Non-pigmented ciliary epithelial cell (primary cell): ENCODE measurements around the gene GOLGA5.
"Not testable (repeated sequence)": the region's sequence is repeated elsewhere in the genome, so short reads cannot be mapped to it uniquely, and the experiment has no call there.

Experiments used
- DNase-seq: peaks from one replicate; pipeline ENCODE4 v3.0.0-alpha.2; 2010; ENCODE audit warnings: low read depth

Gene GOLGA5, protein sequence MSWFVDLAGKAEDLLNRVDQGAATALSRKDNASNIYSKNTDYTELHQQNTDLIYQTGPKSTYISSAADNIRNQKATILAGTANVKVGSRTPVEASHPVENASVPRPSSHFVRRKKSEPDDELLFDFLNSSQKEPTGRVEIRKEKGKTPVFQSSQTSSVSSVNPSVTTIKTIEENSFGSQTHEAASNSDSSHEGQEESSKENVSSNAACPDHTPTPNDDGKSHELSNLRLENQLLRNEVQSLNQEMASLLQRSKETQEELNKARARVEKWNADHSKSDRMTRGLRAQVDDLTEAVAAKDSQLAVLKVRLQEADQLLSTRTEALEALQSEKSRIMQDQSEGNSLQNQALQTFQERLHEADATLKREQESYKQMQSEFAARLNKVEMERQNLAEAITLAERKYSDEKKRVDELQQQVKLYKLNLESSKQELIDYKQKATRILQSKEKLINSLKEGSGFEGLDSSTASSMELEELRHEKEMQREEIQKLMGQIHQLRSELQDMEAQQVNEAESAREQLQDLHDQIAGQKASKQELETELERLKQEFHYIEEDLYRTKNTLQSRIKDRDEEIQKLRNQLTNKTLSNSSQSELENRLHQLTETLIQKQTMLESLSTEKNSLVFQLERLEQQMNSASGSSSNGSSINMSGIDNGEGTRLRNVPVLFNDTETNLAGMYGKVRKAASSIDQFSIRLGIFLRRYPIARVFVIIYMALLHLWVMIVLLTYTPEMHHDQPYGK

GRCh38 chr14:92793709-92794546, at the start of gene GOLGA5:
Gene GOLGA5 (plus strand): TSS chr14:92794305. CDS start chr14:92797438, 3,133 bp downstream.
- peak; percentile 83 for DNase-seq

GRCh38 chr14:92747701-92748258, 46.3 kb upstream of the GOLGA5 start:
- no peak for DNase-seq

GRCh38 chr14:92748259-92749016, 45.7 kb upstream of the GOLGA5 start, which contains the start of gene LGMN:
Gene LGMN (minus strand): TSS chr14:92748627. CDS start chr14:92732786, 15,841 bp downstream.
- DNase-seq: peak; percentile 59

GRCh38 chr14:92750222-92750728, 43.8 kb upstream of the GOLGA5 start:
- not testable (repeated sequence) for DNase-seq

DNA sequence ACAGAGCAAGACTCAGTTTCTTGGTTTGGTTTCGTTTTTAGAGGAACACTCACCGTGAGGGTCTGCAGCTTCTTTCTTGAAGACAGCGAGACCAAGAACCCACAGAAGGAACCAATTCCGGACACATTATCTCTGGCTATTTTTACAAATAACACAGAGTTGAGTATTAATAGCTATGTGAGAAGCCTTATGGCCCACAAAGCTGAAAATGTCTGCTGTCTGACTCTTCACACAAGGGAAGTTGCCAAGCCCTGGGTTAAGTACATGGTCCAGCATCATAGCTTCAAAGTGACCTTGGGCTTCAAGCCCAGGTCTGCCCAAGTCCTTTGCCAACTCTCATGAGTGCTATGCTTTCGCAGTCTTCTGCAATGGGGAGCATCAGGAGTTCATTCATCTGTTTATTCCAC, 43.1 kb upstream of the GOLGA5 start:
- DNase-seq: no peak

GRCh38 chr14:92751819-92752218, 42.3 kb upstream of the GOLGA5 start:
- no peak for DNase-seq

DNA sequence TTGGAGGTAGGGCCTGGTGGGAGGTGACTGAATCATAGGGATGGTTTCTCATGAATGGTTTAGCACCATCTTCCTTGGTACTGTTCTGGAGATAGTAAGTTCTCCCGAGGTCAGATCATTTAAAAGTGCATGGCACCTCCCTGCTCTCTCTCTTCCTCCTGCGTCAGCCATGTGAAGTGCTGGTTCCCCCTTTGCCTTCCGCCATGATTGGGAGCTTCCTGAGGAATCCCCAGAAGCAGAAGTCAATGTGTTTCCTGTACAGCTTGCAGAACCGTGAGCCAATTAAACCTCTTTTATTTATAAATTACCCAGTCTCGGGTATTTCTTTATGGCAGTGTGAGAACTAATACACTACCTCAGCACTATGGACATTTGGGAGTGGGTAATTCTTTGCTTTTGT, 40.9 kb upstream of the GOLGA5 start:
- DNase-seq: no peak

DNA sequence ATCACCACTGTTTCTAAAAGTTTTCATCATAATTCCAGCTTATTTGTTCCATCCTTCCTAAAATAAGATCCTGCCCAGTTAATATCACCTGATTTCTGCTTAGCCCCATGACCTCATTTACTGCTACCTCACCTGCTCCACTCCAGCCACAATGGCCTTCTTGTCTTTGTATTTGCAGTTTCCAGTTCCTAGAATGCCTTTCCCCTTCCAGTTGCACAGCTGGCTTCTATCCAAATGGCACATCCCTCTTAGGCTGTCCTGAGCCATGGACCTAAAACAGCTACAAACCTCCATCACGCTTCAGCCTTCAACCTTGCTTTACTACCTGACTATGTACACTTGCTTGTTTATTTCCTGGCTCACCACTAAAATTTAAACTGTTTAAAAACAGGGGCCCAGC, 39.1 kb upstream of the GOLGA5 start:
- DNase-seq: no peak

- no peak for DNase-seq
Observed at GRCh38 chr14:92755495-92755894, 38.6 kb upstream of the GOLGA5 start.

DNA sequence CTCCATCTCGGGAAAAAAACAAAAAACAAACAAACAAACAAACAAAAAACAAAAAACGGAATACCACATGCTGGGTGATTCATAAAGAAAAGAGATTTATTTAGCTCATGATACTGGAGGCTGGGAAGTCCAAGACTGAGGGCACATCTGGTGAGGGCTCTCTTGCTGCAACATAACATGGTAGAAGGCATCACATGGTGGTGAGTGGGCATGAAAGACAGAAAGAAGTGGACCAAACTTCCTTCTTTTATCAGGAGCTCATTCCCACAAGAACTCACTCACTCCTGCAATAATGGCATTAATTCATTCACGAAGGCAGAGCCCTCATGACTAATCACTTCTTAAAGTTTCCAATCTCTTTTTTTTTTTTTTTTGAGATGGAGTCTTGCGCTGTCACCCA, 37.7 kb upstream of the GOLGA5 start:
- DNase-seq: no peak

GRCh38 chr14:92759300-92759678, 34.8 kb upstream of the GOLGA5 start:
- DNase-seq: no peak

GRCh38 chr14:92759679-92760523, 34.2 kb upstream of the GOLGA5 start:
- DNase-seq: no peak

- DNase-seq: no peak
Observed at GRCh38 chr14:92760524-92760805, 33.6 kb upstream of the GOLGA5 start.

DNA sequence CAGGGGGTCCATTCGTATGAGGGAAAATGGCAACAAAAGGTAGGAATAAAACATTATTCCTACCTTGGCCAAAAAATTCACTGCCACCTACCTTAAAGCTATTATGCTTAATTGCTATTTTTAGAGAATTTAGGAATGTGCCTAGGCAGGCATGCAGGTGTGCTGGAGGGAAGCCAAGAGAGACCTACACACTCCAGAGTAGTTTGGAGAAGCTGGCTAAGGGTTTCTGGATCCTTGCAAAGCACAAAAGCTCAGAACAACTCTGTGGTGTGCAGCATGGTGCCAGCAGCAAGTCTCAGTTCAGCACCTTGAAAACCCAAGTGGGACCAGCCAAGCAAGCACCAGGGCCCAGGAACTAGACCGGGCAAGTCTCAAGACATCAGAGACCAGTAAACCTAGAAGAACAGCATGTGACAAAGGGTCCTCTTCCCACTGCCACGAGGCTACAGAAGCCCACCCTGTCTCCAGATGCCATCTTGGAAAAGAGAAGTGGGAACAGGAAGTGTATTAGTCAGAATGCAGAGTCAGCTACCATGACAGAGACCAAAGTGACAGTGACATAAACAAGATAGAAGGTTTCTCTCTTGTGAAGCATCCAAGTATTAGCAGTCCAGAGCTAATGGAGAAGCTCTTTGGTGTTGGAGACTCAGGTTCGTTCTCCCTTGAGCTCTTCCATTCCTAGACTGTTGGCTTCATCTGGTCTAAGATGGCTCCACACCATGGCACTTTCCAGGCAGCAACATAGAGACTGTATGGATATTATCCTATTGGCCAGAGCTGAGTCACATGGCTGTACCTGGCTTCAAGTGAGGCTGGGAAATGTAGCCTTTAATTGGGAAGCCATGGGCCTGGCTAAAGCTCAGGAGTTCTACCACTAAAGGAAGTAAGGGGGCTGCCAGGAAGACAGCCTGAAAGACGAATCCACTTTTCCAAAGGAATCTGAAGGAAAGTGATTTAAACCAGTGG, 30.2 kb upstream of the GOLGA5 start:
- not testable (repeated sequence) for DNase-seq

GRCh38 chr14:92768236-92768635, 25.9 kb upstream of the GOLGA5 start:
- not testable (repeated sequence) for DNase-seq

DNA sequence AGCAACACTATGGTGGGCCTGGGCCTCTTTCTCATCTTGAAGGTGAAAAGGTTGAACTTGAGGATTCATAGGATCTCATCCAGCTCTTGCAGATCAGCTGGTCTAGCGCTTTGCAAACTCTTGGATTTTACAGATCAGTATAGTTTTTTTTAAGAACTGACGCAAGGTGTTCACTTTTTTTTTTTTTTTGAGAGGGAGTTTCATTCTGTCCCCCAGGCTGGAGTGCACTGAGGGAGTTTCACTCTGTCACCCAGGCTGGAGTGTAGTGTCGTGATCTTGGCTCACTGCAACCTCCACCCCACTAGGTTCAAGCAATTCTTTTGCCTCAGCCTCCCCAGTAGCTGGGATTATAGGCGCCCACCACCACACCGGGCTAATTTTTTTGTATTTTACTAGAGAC, 25.3 kb upstream of the GOLGA5 start:
- DNase-seq: no peak

- DNase-seq: no peak
Observed at GRCh38 chr14:92770484-92770883, 23.6 kb upstream of the GOLGA5 start.

- no peak for DNase-seq
Observed at GRCh38 chr14:92774572-92774971, 19.5 kb upstream of the GOLGA5 start.

DNA sequence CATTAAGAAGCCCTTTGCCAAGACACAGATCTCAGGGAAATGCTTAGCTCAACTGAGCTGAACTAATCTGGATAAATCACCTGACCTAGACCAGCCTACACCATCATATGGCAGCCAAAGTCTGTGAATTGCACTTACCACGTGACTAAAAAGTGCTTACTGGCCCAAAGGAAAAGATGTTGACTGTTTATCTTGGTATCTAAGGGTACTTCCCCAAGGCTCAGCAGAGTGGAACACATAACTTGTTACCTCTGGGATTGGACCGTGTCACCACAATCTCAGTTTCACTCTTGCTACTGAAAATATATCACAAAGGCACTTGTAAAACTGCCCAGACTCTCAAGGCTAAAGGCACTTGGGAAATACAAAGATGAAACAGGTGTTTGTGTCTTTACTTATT, 18.8 kb upstream of the GOLGA5 start:
- DNase-seq: not testable (repeated sequence)
